B cell (primary cell): Measurements from ENCODE around the gene BLVRB.

Experiments
- CTCF ChIP-seq: fragments of 200-600 bp; IDR thresholded peaks from one replicate; pipeline ENCODE4 v1.8.0; 2022; ENCODE audit warnings: antibody characterized with exemption, mild to moderate bottlenecking
- EZH2 ChIP-seq: IDR thresholded peaks from 2 replicates; pipeline ENCODE4 v1.6.1; 2012; ENCODE audit warnings: borderline replicate concordance, low read depth, mild to moderate bottlenecking, moderate library complexity, low read length; ENCODE audit not compliant: insufficient read depth, poor library complexity, severe bottlenecking

- TF ChIP-seq CTCF (no peak), EZH2 (no peak)
Measured at GRCh38 chr19:40511487-40511886, 45.9 kb upstream of the BLVRB start.
